ENCODE results near the gene GAREM1. TPM values are rescaled to one million over a fixed set of nuclear protein-coding genes. Genes with fewer than 3 reads are reported as not detected.

GAREM1 gene
- total RNA-seq, 1 donor from 2014 or later: 9.0 TPM

DNA sequence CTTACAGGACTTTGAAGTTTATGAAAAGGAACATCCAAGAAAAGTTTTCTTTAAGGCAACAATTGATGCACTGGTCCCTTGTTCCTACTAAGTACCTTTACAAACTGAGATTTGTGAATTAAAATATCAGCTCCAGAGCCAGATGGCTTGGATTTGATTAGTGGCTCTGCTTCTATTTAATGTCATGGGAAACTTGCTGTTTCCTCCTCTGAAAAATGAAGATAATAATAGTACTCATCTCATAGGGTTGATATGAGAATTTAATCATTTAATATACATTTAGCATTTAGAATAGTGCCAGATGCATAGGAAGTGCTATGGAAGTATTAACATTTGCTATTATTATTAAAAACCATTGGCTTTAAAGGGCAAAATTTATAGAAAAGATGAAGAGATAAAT, 2.6 kb upstream of the GAREM1 start:
- H3K36me3 Mint-ChIP-seq (ENCODE audit: low read depth, unreplicated experiment): no peaks in the 10 kb centered on the region
- no peak overlapping the region for H2AFZ ChIP-seq (ENCODE audit: low read depth, low read length)
- H3K4me3 Mint-ChIP-seq (ENCODE audit: unreplicated experiment): no peak overlapping the region
- FAIRE-seq (no peak), DNase-seq (ENCODE audit: low read depth) (no peak)
- H3K27me3 Mint-ChIP-seq (ENCODE audit: low read depth, unreplicated experiment): peaks cover 13% of the 10 kb centered on the region
- no peaks in the 10 kb centered on the region for H3K9me3 ChIP-seq (ENCODE audit: insufficient read depth, low read depth, low read length)
- H4K20me1 ChIP-seq (ENCODE audit: insufficient read depth, low read length): peaks cover 14% of the 10 kb centered on the region
- H3K4me1 ChIP-seq (ENCODE audit: insufficient read depth, low read length): peaks cover 15% of the 10 kb centered on the region
- no peak overlapping the region for H3K27ac Mint-ChIP-seq (ENCODE audit: unreplicated experiment)
- TF ChIP-seq, protein P1, sequence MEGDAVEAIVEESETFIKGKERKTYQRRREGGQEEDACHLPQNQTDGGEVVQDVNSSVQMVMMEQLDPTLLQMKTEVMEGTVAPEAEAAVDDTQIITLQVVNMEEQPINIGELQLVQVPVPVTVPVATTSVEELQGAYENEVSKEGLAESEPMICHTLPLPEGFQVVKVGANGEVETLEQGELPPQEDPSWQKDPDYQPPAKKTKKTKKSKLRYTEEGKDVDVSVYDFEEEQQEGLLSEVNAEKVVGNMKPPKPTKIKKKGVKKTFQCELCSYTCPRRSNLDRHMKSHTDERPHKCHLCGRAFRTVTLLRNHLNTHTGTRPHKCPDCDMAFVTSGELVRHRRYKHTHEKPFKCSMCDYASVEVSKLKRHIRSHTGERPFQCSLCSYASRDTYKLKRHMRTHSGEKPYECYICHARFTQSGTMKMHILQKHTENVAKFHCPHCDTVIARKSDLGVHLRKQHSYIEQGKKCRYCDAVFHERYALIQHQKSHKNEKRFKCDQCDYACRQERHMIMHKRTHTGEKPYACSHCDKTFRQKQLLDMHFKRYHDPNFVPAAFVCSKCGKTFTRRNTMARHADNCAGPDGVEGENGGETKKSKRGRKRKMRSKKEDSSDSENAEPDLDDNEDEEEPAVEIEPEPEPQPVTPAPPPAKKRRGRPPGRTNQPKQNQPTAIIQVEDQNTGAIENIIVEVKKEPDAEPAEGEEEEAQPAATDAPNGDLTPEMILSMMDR (IDR thresholded peaks at IDR 0.05; ENCODE audit: insufficient read depth, low read depth, low read length): no peak
- no peak for TF ChIP-seq EZH2 (IDR thresholded peaks at IDR 0.05; ENCODE audit: insufficient read depth, low read length)
- H3K36me3 ChIP-seq (ENCODE audit: insufficient read depth, low read length): no peaks in the 10 kb centered on the region
- H3K27ac ChIP-seq (ENCODE audit: low read depth, low read length): no peak overlapping the region
- H3K9ac ChIP-seq (ENCODE audit: low read length): no peak overlapping the region
- peaks cover 6% of the 10 kb centered on the region for H3K4me1 Mint-ChIP-seq (ENCODE audit: low read depth, unreplicated experiment)
- H3K27me3 ChIP-seq (ENCODE audit: insufficient read depth, low read length): peaks cover 9% of the 10 kb centered on the region
- H3K4me2 ChIP-seq (ENCODE audit: low read length): no peak overlapping the region
- H3K79me2 ChIP-seq (ENCODE audit: insufficient read depth, low read length): peaks cover 12% of the 10 kb centered on the region
- no peak overlapping the region for H3K4me3 ChIP-seq (ENCODE audit: insufficient read depth, low read depth, low read length)
- no peaks in the 10 kb centered on the region for H3K9me3 Mint-ChIP-seq (ENCODE audit: unreplicated experiment)

- Mint-ChIP-seq H3K4me3 (ENCODE audit: unreplicated experiment) (no peak overlapping the region), H3K36me3 (ENCODE audit: low read depth, unreplicated experiment) (no peaks in the 10 kb centered on the region), H3K27ac (ENCODE audit: unreplicated experiment) (no peak overlapping the region), H3K27me3 (ENCODE audit: low read depth, unreplicated experiment) (peaks cover 13% of the 10 kb centered on the region), H3K9me3 (ENCODE audit: unreplicated experiment) (no peaks in the 10 kb centered on the region), H3K4me1 (ENCODE audit: low read depth, unreplicated experiment) (peaks cover 9% of the 10 kb centered on the region)
- no peaks in the 10 kb centered on the region for H3K9me3 ChIP-seq (ENCODE audit: insufficient read depth, low read depth, low read length)
- H3K36me3 ChIP-seq (ENCODE audit: insufficient read depth, low read length): no peaks in the 10 kb centered on the region
- H3K9ac ChIP-seq (ENCODE audit: low read length): no peak overlapping the region
- peaks cover 16% of the 10 kb centered on the region for H3K4me1 ChIP-seq (ENCODE audit: insufficient read depth, low read length)
- no peak overlapping the region for H3K27ac ChIP-seq (ENCODE audit: low read depth, low read length)
- no peak for TF ChIP-seq EZH2 (IDR thresholded peaks at IDR 0.05; ENCODE audit: insufficient read depth, low read length)
- FAIRE-seq (no peak), DNase-seq (ENCODE audit: low read depth) (no peak)
- no peak overlapping the region for H3K4me3 ChIP-seq (ENCODE audit: insufficient read depth, low read depth, low read length)
- no peak overlapping the region for H3K4me2 ChIP-seq (ENCODE audit: low read length)
- H2AFZ ChIP-seq (ENCODE audit: low read depth, low read length): no peak overlapping the region
- peaks cover 17% of the 10 kb centered on the region for H3K79me2 ChIP-seq (ENCODE audit: insufficient read depth, low read length)
- peaks cover 9% of the 10 kb centered on the region for H3K27me3 ChIP-seq (ENCODE audit: insufficient read depth, low read length)
- H4K20me1 ChIP-seq (ENCODE audit: insufficient read depth, low read length): peaks cover 17% of the 10 kb centered on the region
These were observed 2.2 kb upstream of the GAREM1 start for GRCh38 chr18:32472841-32473240.

GRCh38 chr18:32470460-32470713, 295 bp downstream of the GAREM1 start:
- Histone ChIP-seq H3K27ac (ENCODE audit: low read depth, low read length) (peak overlapping the region; percentile 51), H3K9ac (ENCODE audit: low read length) (peak overlapping the region; percentile 78), H3K36me3 (ENCODE audit: insufficient read depth, low read length) (no peaks in the 10 kb centered on the region), H4K20me1 (ENCODE audit: insufficient read depth, low read length) (peaks cover 26% of the 10 kb centered on the region), H3K79me2 (ENCODE audit: insufficient read depth, low read length) (peaks cover 23% of the 10 kb centered on the region), H2AFZ (ENCODE audit: low read depth, low read length) (peak overlapping the region; percentile 85), H3K4me2 (ENCODE audit: low read length) (peak overlapping the region; percentile 99), H3K9me3 (ENCODE audit: insufficient read depth, low read depth, low read length) (no peaks in the 10 kb centered on the region), H3K27me3 (ENCODE audit: insufficient read depth, low read length) (peaks cover 9% of the 10 kb centered on the region), H3K4me1 (ENCODE audit: insufficient read depth, low read length) (peaks cover 16% of the 10 kb centered on the region), H3K4me3 (ENCODE audit: insufficient read depth, low read depth, low read length) (peak overlapping the region; percentile 72)
- FAIRE-seq (no peak), DNase-seq (ENCODE audit: low read depth) (no peak)
- Mint-ChIP-seq H3K4me1 (ENCODE audit: low read depth, unreplicated experiment) (peaks cover 9% of the 10 kb centered on the region), H3K36me3 (ENCODE audit: low read depth, unreplicated experiment) (no peaks in the 10 kb centered on the region), H3K4me3 (ENCODE audit: unreplicated experiment) (peak overlapping the region; percentile 94), H3K27me3 (ENCODE audit: low read depth, unreplicated experiment) (peaks cover 2% of the 10 kb centered on the region), H3K27ac (ENCODE audit: unreplicated experiment) (no peak overlapping the region), H3K9me3 (ENCODE audit: unreplicated experiment) (no peaks in the 10 kb centered on the region)
- TF ChIP-seq EZH2 (IDR thresholded peaks at IDR 0.05; ENCODE audit: insufficient read depth, low read length): no peak
- TF ChIP-seq, protein P1 (IDR thresholded peaks at IDR 0.05; ENCODE audit: insufficient read depth, low read depth, low read length): no peak

Data from astrocyte (in vitro differentiated cells and primary cell).